DMS53 treated with DMSO at 0.1 percent for 48 hours (cell line): ENCODE measurements around the gene KCNJ6.
"Not testable (repeated sequence)": the region's sequence is repeated elsewhere in the genome, so short reads cannot be mapped to it uniquely, and the experiment has no call there.

Source experiments
- DNase-seq: peaks from one replicate; lab custom pipeline; 2025; ENCODE audit not compliant: unreplicated experiment; lab: John Stamatoyannopoulos, UW

Gene KCNJ6

GRCh38 chr21:37686991-37687810, 229.1 kb downstream of the KCNJ6 start:
- no peak for DNase-seq

GRCh38 chr21:37684547-37684946, 231.7 kb downstream of the KCNJ6 start:
- DNase-seq, result no peak

- no peak for DNase-seq
Observed at GRCh38 chr21:37684115-37684493, 232.2 kb downstream of the KCNJ6 start.

- DNase-seq, result no peak
Observed at GRCh38 chr21:37683396-37684114, 232.7 kb downstream of the KCNJ6 start.

GRCh38 chr21:37682966-37683365, 233.3 kb downstream of the KCNJ6 start:
- DNase-seq, result no peak

- no peak for DNase-seq
Observed at GRCh38 chr21:37677006-37677405, 239.3 kb downstream of the KCNJ6 start.

GRCh38 chr21:37675202-37675801, 241.0 kb downstream of the KCNJ6 start:
- peak; percentile 3 for DNase-seq

GRCh38 chr21:37673801-37674575, 242.3 kb downstream of the KCNJ6 start:
- no peak for DNase-seq

- no peak for DNase-seq
Observed at GRCh38 chr21:37671381-37671780, 244.9 kb downstream of the KCNJ6 start.

- DNase-seq, result no peak
Observed at GRCh38 chr21:37670883-37671282, 245.4 kb downstream of the KCNJ6 start.

GRCh38 chr21:37669249-37669648, 247.0 kb downstream of the KCNJ6 start:
- no peak for DNase-seq

GRCh38 chr21:37668462-37669239, 247.6 kb downstream of the KCNJ6 start:
- no peak for DNase-seq

- DNase-seq, result no peak
Observed at GRCh38 chr21:37667380-37667779, 248.9 kb downstream of the KCNJ6 start.

GRCh38 chr21:37665230-37666024, 250.8 kb downstream of the KCNJ6 start:
- DNase-seq, result no peak

- not testable (repeated sequence) for DNase-seq
Observed at GRCh38 chr21:37662227-37662626, 254.0 kb downstream of the KCNJ6 start.

GRCh38 chr21:37660709-37661108, 255.5 kb downstream of the KCNJ6 start:
- no peak for DNase-seq

GRCh38 chr21:37659874-37660273, 256.4 kb downstream of the KCNJ6 start:
- DNase-seq, result no peak

GRCh38 chr21:37658817-37659458, 257.3 kb downstream of the KCNJ6 start:
- DNase-seq, result no peak

- DNase-seq, result no peak
Observed at GRCh38 chr21:37658121-37658816, 258.0 kb downstream of the KCNJ6 start.
